Measurements from ENCODE around the gene MICU2.
A peak's percentile ranks its signal among the peaks of the same experiment; 100 is the strongest.
"Not testable (repeated sequence)": the region's sequence is repeated elsewhere in the genome, so short reads cannot be mapped to it uniquely, and the experiment has no call there.

Gene MICU2

DNA sequence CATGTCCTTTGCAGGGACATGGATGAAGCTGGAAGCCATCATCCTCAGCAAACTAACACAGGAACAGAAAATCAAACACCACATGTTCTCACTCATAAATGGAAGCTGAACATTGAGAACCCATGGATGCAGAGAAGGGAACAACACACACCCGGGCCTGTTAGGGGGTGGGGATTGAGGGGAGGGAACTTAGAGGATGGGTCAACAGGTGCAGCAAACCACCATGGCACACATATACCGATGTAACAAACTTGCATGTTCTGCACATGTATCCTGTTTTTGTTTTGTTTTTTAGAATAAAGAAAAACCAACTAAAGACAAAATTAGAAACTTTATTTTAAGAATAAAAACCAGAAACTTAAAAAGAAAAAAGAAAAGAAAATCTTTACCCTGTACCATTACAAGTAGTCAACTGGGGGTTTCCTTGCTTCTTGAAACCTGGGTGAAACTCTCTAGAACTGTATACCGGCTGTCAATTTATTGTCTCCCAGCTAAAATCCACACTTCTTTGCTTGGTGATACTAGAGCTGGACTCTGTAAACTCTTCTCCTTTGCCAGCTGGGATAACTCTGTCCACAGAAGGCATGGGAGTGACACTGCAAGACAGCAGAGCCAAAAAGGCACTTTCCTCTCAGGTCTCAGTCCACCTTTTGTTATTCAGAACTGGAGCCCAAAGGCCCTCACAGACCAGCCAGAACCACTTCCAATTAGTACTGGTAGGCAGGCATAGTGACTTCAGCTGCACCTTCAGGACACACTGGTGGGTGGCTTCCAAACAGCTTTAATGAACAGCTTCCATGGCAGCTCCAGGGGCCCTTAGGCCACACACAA, 9.0 kb downstream of the MICU2 start:
- no peak overlapping the region for H3K4me3 ChIP-seq (ENCODE audit: insufficient read length, low read depth)
- no peak for TF ChIP-seq SUZ12 (IDR thresholded peaks at IDR 0.05; ENCODE audit: extremely low read depth, insufficient read depth, insufficient read length)
- TF ChIP-seq YY1 (IDR thresholded peaks at IDR 0.05; ENCODE audit: insufficient read depth, insufficient read length), result no peak
- no peak for TF ChIP-seq ZNF274 (IDR thresholded peaks at IDR 0.05; ENCODE audit: low read depth, low read length)
- DNase-seq (ENCODE audit: low read depth, low spot score), result no peak
- peaks cover 2% of the 10 kb centered on the region for H3K4me1 ChIP-seq (ENCODE audit: insufficient read depth, insufficient read length)
- H3K27me3 ChIP-seq (ENCODE audit: insufficient read depth, insufficient read length), result no peaks in the 10 kb centered on the region
- no peak overlapping the region for H3K9ac ChIP-seq (ENCODE audit: insufficient read length, low read depth)
- H3K36me3 ChIP-seq (ENCODE audit: insufficient read depth, insufficient read length, low read length), result no peaks in the 10 kb centered on the region
- H3K9me3 ChIP-seq (ENCODE audit: insufficient read depth, low read length), result no peaks in the 10 kb centered on the region

DNA sequence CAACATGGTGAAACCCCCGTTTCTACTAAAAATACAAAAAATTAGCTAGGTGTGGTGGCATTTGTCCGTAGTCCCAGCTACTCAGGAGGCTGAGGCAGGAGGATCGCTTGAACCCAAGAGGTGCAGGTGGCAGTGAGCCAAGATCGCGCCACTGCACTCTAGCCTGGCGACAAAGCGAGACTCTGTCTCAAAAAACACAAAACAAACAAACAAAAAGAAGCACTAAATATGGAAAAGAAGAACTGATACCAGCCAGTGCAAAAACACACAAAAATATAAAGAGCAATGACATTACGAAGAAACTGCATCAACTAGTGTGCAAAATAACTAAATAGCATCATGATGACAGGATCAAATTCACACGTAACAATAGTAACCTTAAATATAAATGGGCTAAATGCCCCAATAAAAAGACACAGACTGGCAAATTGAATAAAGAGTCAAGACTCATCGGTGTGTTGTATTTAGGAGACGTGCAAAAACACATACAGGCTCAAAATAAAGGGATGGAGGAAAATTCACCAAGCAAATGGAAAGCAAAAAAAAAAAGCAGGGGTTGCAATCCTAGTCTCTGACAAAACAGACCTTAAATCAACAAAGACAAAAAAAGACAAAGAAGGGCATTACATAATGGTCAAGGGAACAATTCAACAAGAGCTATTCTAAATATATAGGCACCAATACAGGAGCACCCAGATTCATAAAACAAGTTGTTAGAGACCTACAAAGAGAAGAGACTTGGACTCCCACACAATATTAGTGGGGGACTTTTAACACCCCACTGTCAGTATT, 13.1 kb downstream of the MICU2 start:
- not testable (repeated sequence) for H3K9ac ChIP-seq (ENCODE audit: insufficient read length, low read depth); H3K36me3 ChIP-seq (ENCODE audit: insufficient read depth, insufficient read length, low read length); H3K9me3 ChIP-seq (ENCODE audit: insufficient read depth, low read length); H3K27me3 ChIP-seq (ENCODE audit: insufficient read depth, insufficient read length); H3K4me1 ChIP-seq (ENCODE audit: insufficient read depth, insufficient read length); H3K4me3 ChIP-seq (ENCODE audit: insufficient read length, low read depth); DNase-seq (ENCODE audit: low read depth, low spot score)

DNA sequence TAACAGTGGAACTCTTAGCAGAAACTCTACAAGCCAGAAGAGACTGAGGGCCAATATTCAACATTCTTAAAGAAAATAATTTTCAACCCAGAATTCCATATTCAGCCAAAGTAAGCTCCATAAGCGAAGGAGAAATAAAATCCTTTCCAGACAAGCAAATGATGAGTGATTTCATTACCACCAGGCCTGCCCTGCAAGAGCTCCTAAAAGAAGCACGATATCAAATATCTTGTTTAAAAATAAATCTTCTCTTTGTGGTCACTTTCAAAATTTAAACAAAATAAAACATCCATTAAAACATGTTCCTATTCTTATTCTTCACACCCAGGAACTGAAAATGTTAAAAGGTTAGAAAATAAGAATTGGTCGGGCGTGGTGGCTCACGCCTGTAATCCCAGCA, 13.7 kb downstream of the MICU2 start:
- DNase-seq (ENCODE audit: low read depth, low spot score), result no peak
- TF ChIP-seq ZNF274 (IDR thresholded peaks at IDR 0.05; ENCODE audit: low read depth, low read length), result no peak
- no peak for TF ChIP-seq YY1 (IDR thresholded peaks at IDR 0.05; ENCODE audit: insufficient read depth, insufficient read length)
- no peak for TF ChIP-seq SUZ12 (IDR thresholded peaks at IDR 0.05; ENCODE audit: extremely low read depth, insufficient read depth, insufficient read length)
- Histone ChIP-seq H3K9ac (ENCODE audit: insufficient read length, low read depth) (no peak overlapping the region), H3K4me1 (ENCODE audit: insufficient read depth, insufficient read length) (peaks cover 1% of the 10 kb centered on the region), H3K27me3 (ENCODE audit: insufficient read depth, insufficient read length) (no peaks in the 10 kb centered on the region), H3K9me3 (ENCODE audit: insufficient read depth, low read length) (0 out of 2 replicates have a peak, but pooled peaks cover 2% of the 10 kb centered on the region), H3K36me3 (ENCODE audit: insufficient read depth, insufficient read length, low read length) (no peaks in the 10 kb centered on the region), H3K4me3 (ENCODE audit: insufficient read length, low read depth) (no peak overlapping the region)

DNA sequence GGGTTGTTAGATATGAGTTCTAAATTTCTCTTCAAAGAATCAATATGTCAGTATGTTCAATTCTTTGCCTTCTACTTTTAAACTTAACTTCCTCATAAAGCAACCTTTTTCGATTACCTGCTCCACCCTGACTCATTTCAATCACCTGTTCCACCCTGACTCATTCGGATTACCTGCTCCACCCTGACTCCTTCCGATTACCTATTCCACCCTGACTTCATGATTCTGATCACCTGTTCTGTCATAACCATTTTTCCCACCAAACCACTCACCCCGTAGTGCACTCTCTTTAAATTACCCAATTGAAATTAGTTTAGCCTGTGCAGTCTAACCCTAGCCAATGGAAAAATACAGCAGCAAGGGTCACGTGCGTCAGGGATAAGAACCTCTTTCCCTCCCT, 14.5 kb downstream of the MICU2 start:
- H3K4me1 ChIP-seq (ENCODE audit: insufficient read depth, insufficient read length); H3K9ac ChIP-seq (ENCODE audit: insufficient read length, low read depth); H3K4me3 ChIP-seq (ENCODE audit: insufficient read length, low read depth); DNase-seq (ENCODE audit: low read depth, low spot score); H3K9me3 ChIP-seq (ENCODE audit: insufficient read depth, low read length); H3K36me3 ChIP-seq (ENCODE audit: insufficient read depth, insufficient read length, low read length); H3K27me3 ChIP-seq (ENCODE audit: insufficient read depth, insufficient read length): not testable (repeated sequence)

DNA sequence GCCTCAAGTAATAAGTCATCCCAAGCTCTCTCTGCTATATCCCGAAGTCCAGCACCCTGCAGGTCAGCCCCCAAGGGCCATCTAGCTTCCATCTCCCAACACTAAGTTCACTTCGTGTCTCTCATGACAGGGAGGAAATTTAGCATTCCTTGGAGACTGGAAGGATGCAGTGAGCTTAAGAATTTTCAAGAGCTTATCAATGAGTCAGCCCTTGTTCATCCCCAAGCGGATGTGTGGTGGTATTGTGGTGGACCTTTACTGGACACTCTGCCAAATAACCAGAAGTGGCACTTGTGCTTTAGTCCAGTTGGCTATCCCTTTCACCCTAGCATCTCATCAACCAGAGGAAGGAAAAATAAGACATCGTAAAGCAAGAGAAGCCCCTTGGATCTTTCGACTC, 15.6 kb downstream of the MICU2 start:
- not testable (repeated sequence) for H3K9ac ChIP-seq (ENCODE audit: insufficient read length, low read depth); H3K36me3 ChIP-seq (ENCODE audit: insufficient read depth, insufficient read length, low read length); H3K27me3 ChIP-seq (ENCODE audit: insufficient read depth, insufficient read length); H3K4me1 ChIP-seq (ENCODE audit: insufficient read depth, insufficient read length); DNase-seq (ENCODE audit: low read depth, low spot score); H3K4me3 ChIP-seq (ENCODE audit: insufficient read length, low read depth)
- H3K9me3 ChIP-seq (ENCODE audit: insufficient read depth, low read length), result peaks cover 16% of the 10 kb centered on the region

DNA sequence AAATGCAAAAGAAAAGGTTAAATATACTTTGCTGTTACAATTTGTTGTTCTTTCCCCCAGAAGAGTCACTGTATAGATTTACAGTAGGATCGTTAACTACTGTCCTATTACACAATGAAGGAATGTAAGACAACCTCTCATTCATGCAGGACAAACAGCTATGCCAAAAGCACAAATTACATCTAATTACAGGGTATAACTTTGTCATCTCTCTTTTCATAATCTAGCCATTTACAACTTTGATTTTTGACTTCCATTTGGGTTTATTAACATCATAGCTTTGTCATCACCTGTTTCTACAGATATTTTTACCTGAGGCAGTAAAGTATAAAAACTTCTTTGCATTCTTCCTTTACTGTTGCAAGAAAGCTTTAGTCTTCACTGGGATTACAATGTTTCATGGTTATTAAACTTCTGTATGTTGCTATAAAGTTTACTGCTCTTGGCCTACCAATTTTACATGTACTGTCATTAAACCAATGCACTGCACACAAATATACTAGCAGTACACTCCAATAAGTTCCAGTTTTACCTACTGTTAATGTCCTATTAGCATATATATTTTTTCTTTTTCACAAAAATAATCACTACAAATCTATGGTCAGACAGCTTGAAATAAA, 18.9 kb downstream of the MICU2 start:
- H3K9ac ChIP-seq (ENCODE audit: insufficient read length, low read depth), result no peak overlapping the region
- DNase-seq (ENCODE audit: low read depth, low spot score), result no peak
- no peak for TF ChIP-seq YY1 (IDR thresholded peaks at IDR 0.05; ENCODE audit: insufficient read depth, insufficient read length)
- no peak for TF ChIP-seq SUZ12 (IDR thresholded peaks at IDR 0.05; ENCODE audit: extremely low read depth, insufficient read depth, insufficient read length)
- TF ChIP-seq ZNF274 (IDR thresholded peaks at IDR 0.05; ENCODE audit: low read depth, low read length), result no peak
- no peak overlapping the region for H3K4me3 ChIP-seq (ENCODE audit: insufficient read length, low read depth)
- no peaks in the 10 kb centered on the region for H3K27me3 ChIP-seq (ENCODE audit: insufficient read depth, insufficient read length)
- peaks cover 34% of the 10 kb centered on the region for H3K9me3 ChIP-seq (ENCODE audit: insufficient read depth, low read length)
- no peaks in the 10 kb centered on the region for H3K36me3 ChIP-seq (ENCODE audit: insufficient read depth, insufficient read length, low read length)
- no peaks in the 10 kb centered on the region for H3K4me1 ChIP-seq (ENCODE audit: insufficient read depth, insufficient read length)

DNA sequence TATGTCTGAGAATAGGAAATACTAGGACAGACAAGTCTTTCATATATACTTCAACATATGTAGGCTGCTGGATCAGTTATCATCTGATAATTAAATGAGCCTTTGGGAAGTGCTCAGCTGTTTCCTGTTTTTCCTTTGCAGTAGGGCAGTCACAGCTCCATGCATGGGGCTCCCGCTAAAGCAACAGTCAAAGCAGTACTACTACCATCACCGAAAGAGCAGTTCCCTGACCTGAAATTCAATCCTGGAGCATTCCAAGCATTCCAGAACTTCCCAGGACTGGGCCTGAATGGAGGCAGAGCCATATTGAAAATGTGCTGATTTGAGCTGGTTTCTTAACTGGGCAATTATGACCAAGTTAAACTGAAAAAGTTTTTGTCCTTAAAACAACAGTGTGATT, 20.5 kb downstream of the MICU2 start:
- Histone ChIP-seq H3K9ac (ENCODE audit: insufficient read length, low read depth) (no peak overlapping the region), H3K27me3 (ENCODE audit: insufficient read depth, insufficient read length) (no peaks in the 10 kb centered on the region), H3K36me3 (ENCODE audit: insufficient read depth, insufficient read length, low read length) (no peaks in the 10 kb centered on the region), H3K4me1 (ENCODE audit: insufficient read depth, insufficient read length) (no peaks in the 10 kb centered on the region), H3K9me3 (ENCODE audit: insufficient read depth, low read length) (peaks cover 34% of the 10 kb centered on the region), H3K4me3 (ENCODE audit: insufficient read length, low read depth) (no peak overlapping the region)
- DNase-seq (ENCODE audit: low read depth, low spot score), result peak; percentile 15
- no peak for TF ChIP-seq ZNF274 (IDR thresholded peaks at IDR 0.05; ENCODE audit: low read depth, low read length)
- TF ChIP-seq YY1 (IDR thresholded peaks at IDR 0.05; ENCODE audit: insufficient read depth, insufficient read length), result no peak
- no peak for TF ChIP-seq SUZ12 (IDR thresholded peaks at IDR 0.05; ENCODE audit: extremely low read depth, insufficient read depth, insufficient read length)

Data from NT2/D1 (cell line).